Suppressor macrophage treated with lipopolysaccharide for 1 hour (primary cell): ENCODE measurements around the gene FHOD3.

Experiments
- DNase-seq, 3 donors: peaks; one replicate each; pipeline ENCODE4 v3.0.0-alpha.2; 2020 to 2022

The FHOD3 gene

GRCh38 chr18:36387310-36387709 lies 89.8 kb downstream of the FHOD3 start:
- DNase-seq, result no peak

DNA sequence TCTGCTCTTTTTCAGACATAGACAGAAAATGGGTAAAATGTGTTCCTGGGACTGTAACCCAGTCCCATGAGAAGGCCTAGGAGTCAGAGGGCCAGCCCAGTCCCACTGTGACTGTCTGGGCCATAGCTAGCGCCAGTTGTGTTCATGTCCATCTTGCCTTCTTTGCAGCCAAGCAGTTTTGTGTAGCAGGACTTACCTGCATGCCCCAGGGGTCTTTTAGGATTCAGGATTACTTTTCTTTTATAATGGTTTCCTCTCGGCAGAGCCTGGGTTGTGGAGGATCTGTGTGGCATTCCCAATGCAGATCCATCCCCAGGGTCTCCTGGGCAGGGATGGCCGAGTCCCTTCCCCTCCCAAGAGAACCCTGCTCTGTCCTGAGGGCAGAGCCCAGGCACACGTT lies 90.8 kb downstream of the FHOD3 start:
- no peak for DNase-seq

- DNase-seq, result no peak
These were observed 91.5 kb downstream of the FHOD3 start for GRCh38 chr18:36389027-36389426.

- no peak for DNase-seq
These were observed 92.5 kb downstream of the FHOD3 start for GRCh38 chr18:36389811-36390581.

GRCh38 chr18:36391426-36392145 lies 94.1 kb downstream of the FHOD3 start:
- DNase-seq, result no peak

GRCh38 chr18:36392164-36392978 lies 94.9 kb downstream of the FHOD3 start:
- DNase-seq, result no peak

DNA sequence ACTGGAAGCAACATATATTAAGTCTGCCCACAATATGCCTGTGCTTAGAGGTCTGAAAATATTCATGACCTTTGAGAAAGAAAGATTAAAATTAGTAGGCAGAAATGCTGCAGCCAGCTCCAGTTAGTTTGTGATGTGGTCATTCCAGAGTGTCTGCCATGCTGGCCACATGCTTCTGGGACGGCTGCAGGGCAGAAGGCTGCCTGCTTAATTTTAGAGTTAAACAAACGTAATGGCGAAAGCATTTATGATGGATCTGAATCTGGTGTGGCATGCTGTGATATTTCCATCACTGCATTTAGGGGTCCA lies 95.4 kb downstream of the FHOD3 start:
- no peak for DNase-seq

DNA sequence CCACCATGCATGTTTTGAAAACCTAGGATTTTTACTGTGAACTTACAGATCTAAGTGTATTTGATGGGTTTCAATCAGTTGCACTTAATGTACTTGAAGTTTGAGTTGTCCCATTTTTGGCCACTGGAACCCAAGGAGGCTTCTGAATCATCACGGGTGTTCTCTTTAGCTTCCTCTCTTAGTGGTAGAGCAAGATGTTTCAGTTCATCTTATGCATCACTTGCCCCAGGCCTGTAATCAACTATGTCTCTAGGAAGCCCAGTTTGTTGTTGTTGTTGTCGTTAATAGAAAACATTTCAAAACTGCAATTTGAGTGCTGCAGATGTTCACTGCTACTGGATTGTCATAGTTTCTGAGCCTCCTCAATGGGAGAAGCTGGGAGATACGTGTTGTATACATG lies 97.0 kb downstream of the FHOD3 start:
- DNase-seq, result no peak

- DNase-seq, result no peak
These were observed 98.7 kb downstream of the FHOD3 start for GRCh38 chr18:36396190-36396589.

DNA sequence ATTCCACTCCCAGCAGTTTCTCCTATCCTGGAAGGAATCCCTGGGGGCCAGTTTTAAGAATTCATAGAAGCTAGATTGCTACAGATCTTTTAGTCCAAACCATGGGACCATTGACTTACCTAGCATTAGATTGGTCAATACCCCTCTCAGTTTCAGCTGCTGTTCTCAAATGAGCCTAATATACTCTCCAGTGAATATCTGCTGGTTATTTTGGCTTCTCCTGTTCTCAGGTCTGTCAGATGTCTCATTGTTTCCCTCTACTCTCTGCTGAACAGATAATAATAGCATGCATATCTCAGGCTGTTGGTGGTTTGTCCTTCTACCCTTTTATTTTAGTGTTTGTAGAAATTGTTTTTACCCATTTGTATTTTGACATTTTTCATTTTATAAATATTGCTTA lies 99.5 kb downstream of the FHOD3 start:
- DNase-seq, result no peak

DNA sequence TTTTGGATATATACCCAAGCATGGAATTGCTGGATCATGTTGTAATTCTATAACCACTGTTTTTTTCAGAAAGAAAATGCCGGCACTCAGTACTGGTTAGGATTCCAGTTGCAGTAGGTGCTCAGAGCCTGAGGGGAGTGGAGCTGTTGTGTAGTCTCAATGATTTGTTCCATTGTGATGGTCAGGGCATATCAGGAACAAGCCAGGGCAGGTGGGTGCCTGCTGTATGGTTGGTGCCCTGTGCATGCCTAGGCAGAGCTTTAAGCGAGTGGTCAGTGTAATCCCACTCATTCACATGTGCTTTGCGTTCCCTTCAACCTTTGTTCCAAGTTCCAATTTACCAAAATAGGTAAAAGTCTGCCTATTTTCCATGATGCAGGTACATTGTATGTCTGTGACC lies 100.9 kb downstream of the FHOD3 start:
- DNase-seq, result no peak

- no peak for DNase-seq
These were observed 101.5 kb downstream of the FHOD3 start for GRCh38 chr18:36399055-36399454.

- DNase-seq, result no peak
These were observed 103.9 kb downstream of the FHOD3 start for GRCh38 chr18:36401462-36401861.

GRCh38 chr18:36402765-36403396 lies 105.4 kb downstream of the FHOD3 start:
- DNase-seq, result no peak

GRCh38 chr18:36403896-36404820 lies 106.6 kb downstream of the FHOD3 start:
- no peak for DNase-seq

- DNase-seq, result no peak
These were observed 108.1 kb downstream of the FHOD3 start for GRCh38 chr18:36405611-36406010.

DNA sequence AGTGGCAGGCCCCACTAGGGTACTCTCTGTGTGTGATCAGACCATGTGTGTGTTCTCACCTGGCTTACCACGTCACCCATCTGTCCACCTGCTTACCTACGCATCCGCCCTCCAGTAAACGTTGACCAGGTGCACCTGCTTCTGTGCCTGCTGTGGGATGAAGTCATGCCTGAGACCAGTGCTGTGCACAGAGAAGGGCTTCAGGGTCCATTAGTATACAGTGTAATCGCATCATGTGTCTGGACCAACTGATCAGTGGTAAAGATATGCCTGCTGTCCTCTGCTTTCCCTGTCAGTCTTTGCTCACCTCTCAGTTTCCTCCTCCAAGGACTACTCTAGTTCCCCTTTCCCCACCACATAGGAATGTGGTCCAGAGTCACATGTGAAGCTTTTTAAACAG lies 109.3 kb downstream of the FHOD3 start:
- DNase-seq, result no peak

GRCh38 chr18:36408606-36409005 lies 111.1 kb downstream of the FHOD3 start:
- no peak for DNase-seq

GRCh38 chr18:36409779-36410178 lies 112.3 kb downstream of the FHOD3 start:
- DNase-seq, result no peak

- DNase-seq, result no peak
These were observed 112.8 kb downstream of the FHOD3 start for GRCh38 chr18:36410346-36410745.

GRCh38 chr18:36411745-36412168 lies 114.2 kb downstream of the FHOD3 start:
- DNase-seq, result no peak

DNA sequence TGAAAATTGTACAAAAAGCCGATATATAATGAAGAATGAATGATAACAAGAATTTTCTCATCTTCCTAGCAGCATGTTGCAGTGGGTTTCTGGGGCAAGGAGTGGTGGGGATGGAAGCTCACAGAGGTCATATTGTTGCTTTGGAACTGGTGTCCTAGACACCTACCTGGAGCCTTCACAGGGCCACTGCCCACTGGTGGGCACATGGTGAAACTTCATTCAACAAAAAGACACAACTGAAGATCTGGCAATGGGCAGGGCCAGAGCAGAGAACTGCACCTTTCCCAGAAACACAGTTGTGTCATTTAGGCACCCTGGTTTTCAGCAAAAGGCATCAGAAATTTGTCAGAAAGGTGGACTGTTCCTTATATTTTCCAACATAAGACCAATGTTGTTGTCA lies 115.3 kb downstream of the FHOD3 start:
- DNase-seq, result no peak
